GM23338 (cell line): Measurements from ENCODE around the gene ACOT2.

ENCODE experiments used
- EZH2 ChIP-seq: fragments of 200-600 bp; sonication (generic); IDR thresholded peaks from one replicate; pipeline ENCODE4 v1.8.0; 2017; ENCODE audit warnings: antibody characterized with exemption, mild to moderate bottlenecking, low read depth; ENCODE audit not compliant: unreplicated experiment
- POLR2AphosphoS5 ChIP-seq: IDR thresholded peaks from 2 replicates; pipeline ENCODE4 v1.6.1; 2016; ENCODE audit warnings: antibody characterized with exemption, low read depth
- STAT1 ChIP-seq: IDR thresholded peaks from one replicate; pipeline ENCODE4 v1.6.1; 2016; ENCODE audit warnings: antibody characterized with exemption; ENCODE audit not compliant: unreplicated experiment
- TF ChIP-seq, protein P1 (sequence below), 2 experiments: fragments of 200-600 bp in 1 of 2; sonication (generic) in 1 of 2; conservative IDR thresholded peaks; 2 replicates each; pipeline versions ENCODE4 v1.5.1 to v1.6.1; 2016 to 2017; ENCODE audit warnings: antibody characterized with exemption in 2 of 2, low read depth in 2 of 2, mild to moderate bottlenecking in 2 of 2, moderate library complexity in 1 of 2

DNA sequence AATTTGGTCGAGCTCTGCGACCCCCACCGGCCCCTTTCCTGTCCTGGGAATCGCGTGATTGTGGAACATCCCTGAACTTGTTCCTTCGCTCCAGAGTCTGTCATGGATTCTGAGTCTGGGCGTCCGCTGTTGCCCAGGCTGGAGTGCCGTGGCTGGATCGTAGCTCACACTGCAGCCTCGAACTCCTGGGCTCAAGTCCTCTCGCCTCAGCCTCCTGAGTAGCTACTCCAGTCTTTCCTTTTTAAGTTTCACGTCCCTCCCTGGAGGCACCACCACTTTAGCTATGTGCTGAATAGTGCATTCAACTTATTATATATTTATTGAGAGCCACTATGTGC is 44.0 kb downstream of the ACOT2 start:
- TF ChIP-seq STAT1: no peak
- no peak for TF ChIP-seq EZH2
- TF ChIP-seq POLR2AphosphoS5: no peak
- TF ChIP-seq, protein P1, sequence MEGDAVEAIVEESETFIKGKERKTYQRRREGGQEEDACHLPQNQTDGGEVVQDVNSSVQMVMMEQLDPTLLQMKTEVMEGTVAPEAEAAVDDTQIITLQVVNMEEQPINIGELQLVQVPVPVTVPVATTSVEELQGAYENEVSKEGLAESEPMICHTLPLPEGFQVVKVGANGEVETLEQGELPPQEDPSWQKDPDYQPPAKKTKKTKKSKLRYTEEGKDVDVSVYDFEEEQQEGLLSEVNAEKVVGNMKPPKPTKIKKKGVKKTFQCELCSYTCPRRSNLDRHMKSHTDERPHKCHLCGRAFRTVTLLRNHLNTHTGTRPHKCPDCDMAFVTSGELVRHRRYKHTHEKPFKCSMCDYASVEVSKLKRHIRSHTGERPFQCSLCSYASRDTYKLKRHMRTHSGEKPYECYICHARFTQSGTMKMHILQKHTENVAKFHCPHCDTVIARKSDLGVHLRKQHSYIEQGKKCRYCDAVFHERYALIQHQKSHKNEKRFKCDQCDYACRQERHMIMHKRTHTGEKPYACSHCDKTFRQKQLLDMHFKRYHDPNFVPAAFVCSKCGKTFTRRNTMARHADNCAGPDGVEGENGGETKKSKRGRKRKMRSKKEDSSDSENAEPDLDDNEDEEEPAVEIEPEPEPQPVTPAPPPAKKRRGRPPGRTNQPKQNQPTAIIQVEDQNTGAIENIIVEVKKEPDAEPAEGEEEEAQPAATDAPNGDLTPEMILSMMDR (conservative IDR thresholded peaks at IDR 0.05; ENCODE audit: low read depth in 2 of 2): no peak
